ENCODE results near the gene SRGAP3.

DNA sequence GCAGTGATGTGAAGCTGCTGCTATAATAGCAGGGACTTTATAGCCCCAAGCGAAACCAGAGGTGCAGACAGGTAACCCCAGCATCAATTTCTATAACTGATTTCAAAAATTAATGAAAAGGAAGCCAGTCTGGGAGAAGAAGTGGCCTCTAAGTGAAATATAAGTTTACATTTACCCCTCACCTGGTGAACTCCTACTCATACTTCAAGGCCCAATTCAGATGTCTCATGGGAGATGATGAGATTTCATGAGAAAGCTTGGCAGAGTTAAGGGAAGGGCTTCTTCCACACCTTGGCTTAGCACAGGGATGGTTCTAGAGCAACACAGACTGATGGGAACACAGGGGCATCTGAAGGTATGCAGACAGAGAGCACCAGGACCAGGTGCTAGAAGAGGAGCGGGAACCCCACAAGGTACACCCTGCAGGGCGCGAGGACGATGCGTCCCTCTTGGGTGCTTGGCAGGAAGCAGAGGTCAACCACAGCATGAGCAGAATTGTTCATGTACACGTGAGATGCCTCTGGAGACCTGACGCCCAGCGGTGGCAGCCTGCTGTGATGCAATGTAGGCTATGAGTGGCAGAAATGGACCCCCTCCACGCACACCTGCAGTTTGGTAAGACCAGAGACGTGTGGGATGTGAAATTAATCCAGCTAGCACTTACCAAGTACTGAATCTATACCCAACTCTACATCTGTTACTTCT, 102.9 kb downstream of the SRGAP3 start:
- TF ChIP-seq CTCF (IDR thresholded peaks at IDR 0.05; ENCODE audit: low read depth, low read length) (no peak), EZH2phosphoT487 (IDR thresholded peaks at IDR 0.05; ENCODE audit: low read depth) (no peak)

All from OCI-LY3 (cell line).